ENCODE measurements around the gene FGA. TPM values are rescaled to one million over a fixed set of nuclear protein-coding genes. Genes with fewer than 3 reads are reported as not detected.

Gene FGA
- total RNA-seq, 1 donor from 2014 or later, result not detected

- H3K27me3 Mint-ChIP-seq (ENCODE audit: unreplicated experiment), result peaks cover 8% of the 10 kb centered on the region
- no peak for DNase-seq (ENCODE audit: extremely low spot score, unreplicated experiment)
- no peaks in the 10 kb centered on the region for H3K9me3 Mint-ChIP-seq (ENCODE audit: unreplicated experiment)
- no peaks in the 10 kb centered on the region for H3K36me3 Mint-ChIP-seq (ENCODE audit: unreplicated experiment)
- no peak overlapping the region for H3K4me3 Mint-ChIP-seq (ENCODE audit: unreplicated experiment)
- no peak overlapping the region for H3K27ac Mint-ChIP-seq (ENCODE audit: unreplicated experiment)
- no peaks in the 10 kb centered on the region for H3K4me1 Mint-ChIP-seq (ENCODE audit: unreplicated experiment)
- no peak for TF ChIP-seq CTCF (IDR thresholded peaks at IDR 0.05)
Observed at GRCh38 chr4:154608361-154609252, 18.1 kb upstream of the FGA start.

DNA sequence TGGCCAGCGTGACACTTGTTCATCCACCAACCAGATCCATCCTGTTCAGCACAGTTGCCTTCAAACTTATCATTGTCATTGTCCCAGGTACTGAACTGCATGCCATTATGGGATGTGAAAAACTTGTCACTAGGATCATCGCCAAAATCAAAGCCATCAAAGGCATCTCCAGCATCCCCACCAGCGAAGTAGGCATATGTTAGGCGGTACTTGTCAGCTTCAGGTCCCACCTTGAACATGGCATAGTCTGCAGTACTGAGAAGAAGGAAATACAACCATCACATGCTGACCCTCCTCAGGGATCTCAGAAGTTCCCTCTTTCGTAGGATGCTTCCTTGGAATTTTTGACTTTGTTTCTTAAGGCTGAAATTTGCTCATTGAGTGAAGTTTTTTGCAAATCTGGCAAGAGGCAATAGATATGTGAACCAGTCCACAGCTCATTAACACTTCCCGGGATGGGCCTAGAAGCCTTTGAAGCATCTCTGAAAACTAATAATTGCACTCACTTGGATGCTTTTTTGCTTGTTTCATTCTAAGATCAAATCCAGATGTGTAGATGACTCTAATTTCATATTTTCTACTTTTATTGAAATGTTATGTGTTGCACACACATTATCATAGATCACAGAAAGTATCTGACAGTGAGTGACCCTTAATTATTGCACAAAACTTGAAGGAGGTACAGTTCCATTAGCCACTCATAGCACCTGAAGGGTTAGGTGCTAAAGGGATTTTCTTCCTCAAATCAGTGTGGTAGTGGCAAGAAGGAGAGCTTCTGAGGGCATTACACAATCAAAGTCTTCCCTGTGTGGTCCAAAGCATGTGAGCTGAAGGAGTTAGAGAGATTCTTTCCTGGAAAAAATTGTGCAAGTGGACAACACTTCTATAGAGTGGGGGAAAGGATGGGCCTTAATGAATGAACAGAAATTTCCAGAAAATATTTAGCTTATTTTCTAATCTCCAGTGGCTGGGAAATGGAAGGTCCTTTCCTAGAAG lies 16.5 kb upstream of the FGA start:
- Mint-ChIP-seq H3K4me1 (ENCODE audit: unreplicated experiment) (no peaks in the 10 kb centered on the region), H3K27ac (ENCODE audit: unreplicated experiment) (no peak overlapping the region), H3K9me3 (ENCODE audit: unreplicated experiment) (no peaks in the 10 kb centered on the region), H3K36me3 (ENCODE audit: unreplicated experiment) (no peaks in the 10 kb centered on the region), H3K27me3 (ENCODE audit: unreplicated experiment) (peaks cover 8% of the 10 kb centered on the region), H3K4me3 (ENCODE audit: unreplicated experiment) (no peak overlapping the region)
- DNase-seq (ENCODE audit: extremely low spot score, unreplicated experiment), result no peak
- TF ChIP-seq CTCF (IDR thresholded peaks at IDR 0.05), result no peak

GRCh38 chr4:154604696-154605200 lies 14.2 kb upstream of the FGA start:
- Mint-ChIP-seq H3K4me3 (ENCODE audit: unreplicated experiment) (no peak overlapping the region), H3K9me3 (ENCODE audit: unreplicated experiment) (no peaks in the 10 kb centered on the region), H3K27me3 (ENCODE audit: unreplicated experiment) (peaks cover 11% of the 10 kb centered on the region), H3K27ac (ENCODE audit: unreplicated experiment) (no peak overlapping the region), H3K4me1 (ENCODE audit: unreplicated experiment) (no peaks in the 10 kb centered on the region), H3K36me3 (ENCODE audit: unreplicated experiment) (no peaks in the 10 kb centered on the region)
- TF ChIP-seq CTCF (IDR thresholded peaks at IDR 0.05), result no peak
- no peak for DNase-seq (ENCODE audit: extremely low spot score, unreplicated experiment)

- H3K27ac Mint-ChIP-seq (ENCODE audit: unreplicated experiment), result no peak overlapping the region
- no peaks in the 10 kb centered on the region for H3K9me3 Mint-ChIP-seq (ENCODE audit: unreplicated experiment)
- no peak for DNase-seq (ENCODE audit: extremely low spot score, unreplicated experiment)
- no peaks in the 10 kb centered on the region for H3K36me3 Mint-ChIP-seq (ENCODE audit: unreplicated experiment)
- H3K4me3 Mint-ChIP-seq (ENCODE audit: unreplicated experiment), result no peak overlapping the region
- no peak for TF ChIP-seq CTCF (IDR thresholded peaks at IDR 0.05)
- H3K27me3 Mint-ChIP-seq (ENCODE audit: unreplicated experiment), result peaks cover 9% of the 10 kb centered on the region
- H3K4me1 Mint-ChIP-seq (ENCODE audit: unreplicated experiment), result no peaks in the 10 kb centered on the region
Observed at GRCh38 chr4:154603033-154603943, 12.7 kb upstream of the FGA start.

All from osteocyte (in vitro differentiated cells).